Esophagus muscularis mucosa (tissue), 4 donors: ENCODE results near the gene TENM4. TPM values are rescaled to one million over a fixed set of nuclear protein-coding genes. Genes with fewer than 3 reads are reported as not detected.

ENCODE experiments used
- DNase-seq: peaks from one replicate; pipeline ENCODE4 v3.0.0-alpha.2; 2017; ENCODE audit errors: extremely low spot score
- H3K27ac ChIP-seq, 4 donors: fragments of 200-600 bp; sonication (generic); replicated peaks in 1 of 4; 1 replicate in 3 of 4; 2 replicates in 1 of 4; pipeline ENCODE4 v1.5.1; 2016 to 2019; ENCODE audit warnings: mild to moderate bottlenecking in 1 of 4
- H3K27me3 ChIP-seq, 4 donors: fragments of 200-600 bp; sonication (generic); one replicate each; pipeline versions ENCODE4 v1.5.1 to v1.6.0; 2016 to 2019
- H3K36me3 ChIP-seq, 4 donors: fragments of 200-600 bp; sonication (generic); one replicate each; pipeline ENCODE4 v1.5.1; 2016 to 2019
- H3K4me1 ChIP-seq, 4 donors: fragments of 200-600 bp; sonication (generic); one replicate each; pipeline ENCODE4 v1.5.1; 2016 to 2019
- H3K4me3 ChIP-seq, 4 donors: fragments of 200-600 bp; sonication (generic); 1 replicate in 2 of 4; 2 replicates in 2 of 4; pipeline ENCODE4 v1.5.1; 2016 to 2019; ENCODE audit warnings: mild to moderate bottlenecking in 4 of 4, moderate library complexity in 1 of 4
- H3K9me3 ChIP-seq, 4 donors: fragments of 200-600 bp; sonication (generic); 1 replicate in 3 of 4; 2 replicates in 1 of 4; pipeline ENCODE4 v1.5.1; 2016 to 2019
- CTCF ChIP-seq, 3 experiments: fragments of 200-600 bp in 2 of 3; fragments of 450-650 bp in 1 of 3; sonication (generic) in 2 of 3; IDR thresholded peaks; one replicate each; pipeline ENCODE4 v1.5.1; 2017 to 2019; ENCODE audit warnings: antibody characterized with exemption in 3 of 3, mild to moderate bottlenecking in 2 of 3, moderate library complexity in 1 of 3
- EP300 ChIP-seq: sonication (generic); formaldehyde crosslinking; IDR thresholded peaks from one replicate; pipeline ENCODE4 v1.6.1; 2017; ENCODE audit warnings: antibody characterized with exemption
- POLR2A ChIP-seq: fragments of 450-650 bp; IDR thresholded peaks from one replicate; pipeline ENCODE4 v1.6.1; 2017; ENCODE audit warnings: antibody characterized with exemption, moderate library complexity, mild to moderate bottlenecking, low read depth
- POLR2AphosphoS5 ChIP-seq, 2 donors: sonication (generic); formaldehyde crosslinking; IDR thresholded peaks; one replicate each; pipeline ENCODE4 v1.6.1; 2017; ENCODE audit warnings: antibody characterized with exemption in 2 of 2
- WGBS: methylation state at CpG from one replicate; pipeline ENCODE4 v1.1.5; 2018; 5-methylcytosine and 5-hydroxymethylcytosine counted together
- intact Hi-C: fragments of 100-400 bp; cut with DNase I; formaldehyde crosslinking; loops from one replicate; pipeline ENCODE4 v1.15.1; 2023
- total RNA-seq, 4 donors: library from RNA; depleted of rRNA; stranded (reverse); fragments of >200 nt; gene quantifications; one replicate each; pipeline versions ENCODE4 v1.1.0 to v1.2.1, GENCODE V29; 2016

Gene TENM4
- total RNA-seq, 4 donors from 2014 or later = 4.1 to 9.6 (median 8.0) TPM

- TF ChIP-seq EP300 (no peak), POLR2A (no peak), POLR2AphosphoS5 (IDR thresholded peaks at IDR 0.05) (no peak)
- H3K27ac ChIP-seq = no peak overlapping the region
- H3K36me3 ChIP-seq = no peaks in the 10 kb centered on the region
- H3K9me3 ChIP-seq = no peaks in the 10 kb centered on the region
- WGBS = 95% methylated on average over 11 of the region's 11 CpGs
- no peak overlapping the region for H3K4me3 ChIP-seq
- intact Hi-C loops = no loop called here
- H3K4me1 ChIP-seq = no peaks in the 10 kb centered on the region
- H3K27me3 ChIP-seq = no peaks in the 10 kb centered on the region
- no peak for DNase-seq
These were observed 708.6 kb downstream of the TENM4 start for GRCh38 chr11:78732246-78732645.

GRCh38 chr11:78731027-78731426 is 709.8 kb downstream of the TENM4 start:
- Histone ChIP-seq H3K36me3 (no peaks in the 10 kb centered on the region), H3K9me3 (no peaks in the 10 kb centered on the region), H3K27me3 (no peaks in the 10 kb centered on the region), H3K4me1 (no peaks in the 10 kb centered on the region), H3K27ac (no peak overlapping the region), H3K4me3 (no peak overlapping the region)
- 84% methylated on average over 5 of the region's 5 CpGs for WGBS
- no peak for DNase-seq
- no peak for TF ChIP-seq EP300
- TF ChIP-seq CTCF (IDR thresholded peaks at IDR 0.05) = no peak
- TF ChIP-seq POLR2A = no peak
- TF ChIP-seq POLR2AphosphoS5 (IDR thresholded peaks at IDR 0.05) = no peak
- intact Hi-C loops = no loop called here

- no peak for DNase-seq
- Histone ChIP-seq H3K27ac (no peak overlapping the region), H3K4me1 (no peaks in the 10 kb centered on the region), H3K4me3 (no peak overlapping the region), H3K9me3 (no peaks in the 10 kb centered on the region), H3K27me3 (no peaks in the 10 kb centered on the region), H3K36me3 (no peaks in the 10 kb centered on the region)
- intact Hi-C loops = no loop called here
- 87% methylated on average over 8 of the region's 8 CpGs for WGBS
- TF ChIP-seq POLR2AphosphoS5 (IDR thresholded peaks at IDR 0.05) (no peak), CTCF (IDR thresholded peaks at IDR 0.05) (no peak), POLR2A (no peak), EP300 (no peak)
These were observed 710.5 kb downstream of the TENM4 start for GRCh38 chr11:78730267-78730824.

DNA sequence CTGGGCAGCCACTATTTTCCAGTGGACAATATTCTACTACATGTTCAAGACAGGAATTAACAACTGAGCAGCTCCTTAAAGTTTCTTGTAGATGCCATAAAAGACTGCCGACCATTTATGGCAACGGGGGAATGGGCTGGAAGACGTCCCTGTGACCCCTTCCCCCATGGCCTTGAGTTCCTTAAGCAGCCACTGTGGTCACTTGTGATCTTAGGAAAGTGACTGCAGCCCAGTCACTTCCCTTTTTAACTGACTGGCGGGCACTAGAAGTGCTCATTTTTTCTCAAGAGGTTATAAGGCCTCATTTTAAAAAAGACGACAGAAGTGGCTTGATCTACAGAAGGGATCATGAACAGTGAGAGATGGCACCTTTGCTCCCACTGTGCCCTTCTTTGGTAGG is 713.0 kb downstream of the TENM4 start:
- TF ChIP-seq POLR2A (no peak), CTCF (IDR thresholded peaks at IDR 0.05) (no peak), EP300 (no peak)
- intact Hi-C loops = no loop called here
- Histone ChIP-seq H3K27me3 (no peaks in the 10 kb centered on the region), H3K36me3 (peaks cover 0 to under 1% (median 0%) of the 10 kb centered on the region in 4 donors), H3K27ac (no peak overlapping the region), H3K4me3 (no peak overlapping the region), H3K4me1 (no peaks in the 10 kb centered on the region), H3K9me3 (no peaks in the 10 kb centered on the region)
- DNase-seq = no peak
- 87% methylated on average over 5 of the region's 5 CpGs for WGBS

- no peaks in the 10 kb centered on the region for H3K9me3 ChIP-seq
- no peak for DNase-seq
- H3K27ac ChIP-seq = no peak overlapping the region
- H3K36me3 ChIP-seq = peaks cover 0 to 9% (median 0%) of the 10 kb centered on the region in 4 donors
- TF ChIP-seq POLR2A (no peak), EP300 (no peak), CTCF (IDR thresholded peaks at IDR 0.05) (no peak), POLR2AphosphoS5 (IDR thresholded peaks at IDR 0.05) (no peak)
- WGBS = 91% methylated on average over 5 of the region's 5 CpGs
- intact Hi-C loops = no loop called here
- no peaks in the 10 kb centered on the region for H3K27me3 ChIP-seq
- peaks cover 0 to 2% (median 0%) of the 10 kb centered on the region in 4 donors for H3K4me1 ChIP-seq
- H3K4me3 ChIP-seq = no peak overlapping the region
These were observed 715.6 kb downstream of the TENM4 start for GRCh38 chr11:78725200-78725599.
